HepG2 (cell line): Measurements from ENCODE around the gene DELE1. TPM values are rescaled to one million over a fixed set of nuclear protein-coding genes. Genes with fewer than 3 reads are reported as not detected.

ENCODE experiments used
- ATAC-seq: fragments of 200-7000 bp; cut with Tn5 transposase; 3 replicates; pipeline ENCODE4 v1.9.1; 2020; ENCODE audit warnings: mild to moderate bottlenecking, moderate library complexity
- BruUV-seq: library from RNA; stranded (reverse); fragments of 400-500 nt; replicated peaks from 2 replicates; lab custom pipeline; 2021; lab: Mats Ljungman, UMichigan
- CTCF ChIA-PET: fragments of 300-600 bp; formaldehyde crosslinking; extraction: SDS; loops from one replicate; lab custom pipeline; 2021; ENCODE audit warnings: low total read pairs, inconsistent platforms, low intra/inter-chr PET ratio; lab: Yijun Ruan, JAX
- POLR2A ChIA-PET: fragments of 350-600 bp; sonication (Branson Sonifier 250); formaldehyde crosslinking; loops from one replicate; lab custom pipeline; 2020; ENCODE audit warnings: antibody characterized with exemption, inconsistent platforms; lab: Yijun Ruan, JAX
- DNase-seq: peaks from one replicate; pipeline ENCODE4 v3.0.0-alpha.2; 2015; ENCODE audit warnings: low spot score
- FAIRE-seq: peaks from 3 replicates; lab custom pipeline; 2011; peaks lifted over from hg19 to GRCh38; lab: Jason Lieb, UNC
- H2AFZ ChIP-seq: one replicate; pipeline ENCODE4 v1.6.1; 2011; ENCODE audit warnings: low read length, inconsistent platforms
- H3K27ac ChIP-seq: fragments of 300-600 bp; 3 replicates; pipeline ENCODE4 v1.8.0; 2011; ENCODE audit warnings: mixed run types, mild to moderate bottlenecking, mixed read lengths, low read length, inconsistent platforms; ENCODE audit not compliant: insufficient read depth; ENCODE audit errors: extremely low read length
- H3K27me3 ChIP-seq, 2 experiments: fragments of 200-600 bp in 1 of 2; 2 replicates in 1 of 2; 3 replicates in 1 of 2; pipeline versions ENCODE4 v1.6.0 to v1.8.0; 2011; ENCODE audit warnings: low read length in 2 of 2, mild to moderate bottlenecking in 2 of 2, moderate library complexity in 2 of 2, inconsistent platforms in 1 of 2; ENCODE audit not compliant: insufficient read depth in 2 of 2, control insufficient read depth in 1 of 2
- H3K36me3 ChIP-seq, 2 experiments: fragments of 200-600 bp in 1 of 2; replicated peaks in 1 of 2; 2 replicates in 1 of 2; 3 replicates in 1 of 2; pipeline versions ENCODE4 v1.5.1 to v1.8.0; 2011; ENCODE audit warnings: low read length in 2 of 2, inconsistent platforms in 1 of 2; ENCODE audit not compliant: insufficient read depth in 2 of 2, control insufficient read depth in 1 of 2
- H3K4me1 ChIP-seq: 2 replicates; pipeline ENCODE4 v1.5.1; 2012; ENCODE audit warnings: low read length, inconsistent platforms; ENCODE audit not compliant: insufficient read depth
- H3K4me2 ChIP-seq: 2 replicates; pipeline ENCODE4 v1.6.0; 2011; ENCODE audit warnings: low read depth, low read length, inconsistent platforms
- H3K4me3 ChIP-seq, 3 experiments: fragments of 200-600 bp in 1 of 3; sonication (generic), shearing (Covaris generic) in 1 of 3; replicated peaks in 1 of 3; 2 replicates each; pipeline ENCODE4 v1.5.1; 2011 to 2016; ENCODE audit warnings: low read length in 3 of 3, inconsistent platforms in 2 of 3, low read depth in 2 of 3, mild to moderate bottlenecking in 2 of 3, control low read depth in 1 of 3, mixed read lengths in 1 of 3; ENCODE audit not compliant: insufficient read depth in 1 of 3
- H3K79me2 ChIP-seq: one replicate; pipeline ENCODE4 v1.6.1; 2011; ENCODE audit warnings: low read length, inconsistent platforms; ENCODE audit not compliant: insufficient read depth
- H3K9ac ChIP-seq: 2 replicates; pipeline ENCODE4 v1.6.0; 2011; ENCODE audit warnings: mild to moderate bottlenecking, low read depth, low read length, inconsistent platforms; ENCODE audit not compliant: insufficient read depth
- H3K9me3 ChIP-seq: 2 replicates; pipeline ENCODE4 v1.5.1; 2012; ENCODE audit warnings: mild to moderate bottlenecking, low read length
- H4K20me1 ChIP-seq: 2 replicates; pipeline ENCODE4 v1.6.0; 2011; ENCODE audit warnings: inconsistent platforms, mild to moderate bottlenecking, low read length, moderate library complexity; ENCODE audit not compliant: insufficient read depth
- ARNT ChIP-seq: fragments of 450-650 bp; IDR thresholded peaks from 2 replicates; pipeline ENCODE4 v1.6.1; 2017
- CEBPB ChIP-seq: IDR thresholded peaks from 2 replicates; pipeline ENCODE4 v1.6.1; 2011; ENCODE audit warnings: low read depth, low read length, improper control_type of control experiment, borderline replicate concordance
- FOXC1 ChIP-seq: sonication (generic); formaldehyde crosslinking; IDR thresholded peaks from 2 replicates; pipeline ENCODE4 v1.8.0; 2022; ENCODE audit warnings: mild to moderate bottlenecking, missing genetic modification reagents, borderline replicate concordance
- GABPA ChIP-seq, 2 experiments: IDR thresholded peaks; 2 replicates each; pipeline ENCODE4 v1.6.1; 2011 to 2016; ENCODE audit warnings: low read depth in 2 of 2, low read length in 1 of 2, missing biosample characterization in 1 of 2, missing genetic modification characterization in 1 of 2
- MXD4 ChIP-seq: IDR thresholded peaks from 2 replicates; pipeline ENCODE4 v1.6.1; 2016; ENCODE audit warnings: mild to moderate bottlenecking, missing biosample characterization, missing genetic modification reagents
- NFYC ChIP-seq: IDR thresholded peaks from 2 replicates; pipeline ENCODE4 v1.6.1; 2016; ENCODE audit warnings: missing genetic modification reagents, missing compliant biosample characterization
- SALL2 ChIP-seq: sonication (generic); formaldehyde crosslinking; IDR thresholded peaks from 2 replicates; pipeline ENCODE4 v1.8.1; 2023; ENCODE audit warnings: mild to moderate bottlenecking, missing genetic modification reagents, inconsistent platforms
- SNAPC2 ChIP-seq: sonication (generic); formaldehyde crosslinking; IDR thresholded peaks from 2 replicates; pipeline ENCODE4 v1.8.1; 2022; ENCODE audit warnings: mild to moderate bottlenecking, missing genetic modification reagents
- SOX13 ChIP-seq, 3 experiments: fragments of 450-650 bp in 1 of 3; sonication (generic) in 1 of 3; formaldehyde crosslinking in 1 of 3; IDR thresholded peaks in 2 of 3; conservative IDR thresholded peaks in 1 of 3; 2 replicates each; pipeline versions ENCODE4 v1.5.0 to v1.6.1; 2016 to 2020; ENCODE audit warnings: antibody characterized with exemption in 1 of 3, mild to moderate bottlenecking in 1 of 3, missing compliant biosample characterization in 1 of 3, missing genetic modification reagents in 1 of 3, moderate library complexity in 1 of 3
- SYNCRIP ChIP-seq: fragments of 200-400 bp; formaldehyde crosslinking; IDR thresholded peaks from 2 replicates; pipeline ENCODE4 v1.6.1; 2018; ENCODE audit warnings: mild to moderate bottlenecking, low read depth, low read length; ENCODE audit not compliant: insufficient read depth
- UBTF ChIP-seq: sonication (generic); formaldehyde crosslinking; IDR thresholded peaks from 2 replicates; pipeline ENCODE4 v1.4.0; 2020; ENCODE audit warnings: mild to moderate bottlenecking, missing genetic modification reagents
- YEATS4 ChIP-seq: sonication (generic); formaldehyde crosslinking; IDR thresholded peaks from 2 replicates; pipeline ENCODE4 v1.4.0; 2020; ENCODE audit warnings: missing genetic modification reagents, borderline replicate concordance
- ZC3H4 ChIP-seq: sonication (generic); formaldehyde crosslinking; IDR thresholded peaks from 2 replicates; pipeline ENCODE4 v1.4.0; 2020; ENCODE audit warnings: missing genetic modification reagents, borderline replicate concordance
- ZFP36L1 ChIP-seq: sonication (generic); formaldehyde crosslinking; IDR thresholded peaks from 2 replicates; pipeline ENCODE4 v1.8.0; 2022; ENCODE audit warnings: mild to moderate bottlenecking, missing genetic modification reagents, moderate library complexity
- ZNF292 ChIP-seq: sonication (generic); formaldehyde crosslinking; IDR thresholded peaks from 2 replicates; pipeline ENCODE4 v1.8.1; 2022; ENCODE audit warnings: mild to moderate bottlenecking, low read depth, missing genetic modification reagents, borderline replicate concordance
- ZNF703 ChIP-seq: sonication (generic); formaldehyde crosslinking; IDR thresholded peaks from 2 replicates; pipeline ENCODE4 v1.5.1; 2020; ENCODE audit warnings: missing genetic modification reagents, mild to moderate bottlenecking, moderate library complexity, borderline replicate concordance
- ZNF780A ChIP-seq: sonication (generic); formaldehyde crosslinking; IDR thresholded peaks from 2 replicates; pipeline ENCODE4 v1.8.0; 2022; ENCODE audit warnings: mild to moderate bottlenecking, missing genetic modification reagents, moderate library complexity
- in situ Hi-C: cut with HindIII; loops from 2 replicates; pipeline ENCODE4 v1.10.0; 2017; ENCODE audit warnings: low pct_unique_long_range_greater_than_20kb; ENCODE audit not compliant: extremely low pct_ligation_motif_present
- intact Hi-C: fragments of 100-400 bp; cut with micrococcal nuclease; formaldehyde crosslinking; loops from one replicate; pipeline ENCODE4 v1.10.0; 2022; ENCODE audit not compliant: unreplicated experiment
- polyA plus RNA-seq, 8 experiments: library from polyadenylated mRNA; depleted of rRNA in 3 of 8; stranded (reverse) in 7 of 8; unstranded in 1 of 8; fragments of >200 nt; fragmentation: Illumina TruSeq in 4 of 8; extraction: Trizol in 4 of 8; gene quantifications; 2 replicates each; pipeline versions ENCODE4 v1.2.1 to v1.2.3, GENCODE V29; 2011 to 2016; ENCODE audit warnings: low read depth in 4 of 8, missing spikeins in 1 of 8, mixed read lengths in 1 of 8; ENCODE audit not compliant: insufficient read depth in 1 of 8
- total RNA-seq, 5 experiments: library from RNA; depleted of rRNA; stranded (reverse); fragments of >200 nt; fragmentation: Illumina TruSeq; extraction: Trizol; gene quantifications; 2 replicates each; pipeline ENCODE4 v1.2.3, GENCODE V29; 2016; ENCODE audit warnings: low read depth in 1 of 5
- TF ChIP-seq, protein P1 (sequence below): sonication (generic); formaldehyde crosslinking; IDR thresholded peaks from 2 replicates; pipeline ENCODE4 v1.4.0; 2020; ENCODE audit warnings: mild to moderate bottlenecking, missing genetic modification reagents
- TF ChIP-seq, protein P2 (sequence below): sonication (generic); formaldehyde crosslinking; IDR thresholded peaks from 2 replicates; pipeline ENCODE4 v1.8.0; 2022; ENCODE audit warnings: mild to moderate bottlenecking, missing genetic modification reagents, moderate library complexity
- TF ChIP-seq, protein P3 (sequence below): IDR thresholded peaks from 2 replicates; pipeline ENCODE4 v1.6.1; 2016; ENCODE audit warnings: low read depth

DELE1 gene
- total and polyA plus RNA-seq, 2 of the 13 experiments (the other 11 are each of a cell fraction or from before 2014, with no cell fraction given): 57.5 to 90.3 TPM

GRCh38 chr5:141986072-141986471, 62.4 kb downstream of the DELE1 start:
- H2AFZ ChIP-seq: no peak overlapping the region
- ATAC-seq (no peak; the same call in 2 of the 3 replicates), DNase-seq (peak; percentile 5), FAIRE-seq (no peak)
- no peaks in the 10 kb centered on the region for H3K79me2 ChIP-seq
- peaks cover 18% of the 10 kb centered on the region for H3K4me1 ChIP-seq
- no peak overlapping the region for H3K4me3 ChIP-seq
- ChIA-PET CTCF (no interaction called here), POLR2A (interaction anchor here (0.7 to 1.1 kb wide), 2 partner anchors 17 to 25 kb away, joined by 3 to 5 read pairs; partner anchors contain the start of gene RNF14)
- H3K4me2 ChIP-seq: no peak overlapping the region
- H4K20me1 ChIP-seq: no peaks in the 10 kb centered on the region
- in situ Hi-C loops: loop anchor here (25.0 kb wide), 1 partner anchor 576 kb away; no protein-coding TSS in a partner anchor
- H3K9me3 ChIP-seq: no peaks in the 10 kb centered on the region
- H3K9ac ChIP-seq: no peak overlapping the region
- H3K27ac ChIP-seq: no peak overlapping the region
- no peaks in the 10 kb centered on the region; a peak in 1 of 5 replicates for H3K27me3 ChIP-seq
- BruUV-seq: no TSS peak
- intact Hi-C loops: no loop called here
- peaks cover 7 to 13% of the 10 kb centered on the region in 2 experiments for H3K36me3 ChIP-seq
- TF ChIP-seq SALL2 (CRISPR knock-in tag) (no peak), YEATS4 (CRISPR knock-in tag) (no peak), GABPA (IDR thresholded peaks at IDR 0.05; ENCODE audit: low read depth, low read length) (no peak), GABPA (CRISPR knock-in tag; IDR thresholded peaks at IDR 0.05; ENCODE audit: low read depth) (no peak), ZNF292 (no peak), UBTF (CRISPR knock-in tag) (no peak), SNAPC2 (CRISPR knock-in tag) (no peak), SYNCRIP (no peak), ZC3H4 (no peak), MXD4 (CRISPR knock-in tag) (no peak), ARNT (no peak), ZFP36L1 (CRISPR knock-in tag) (no peak), CEBPB (peak; percentile 81), NFYC (CRISPR knock-in tag) (no peak), ZNF780A (CRISPR knock-in tag) (no peak), SOX13 (IDR thresholded peaks at IDR 0.05) (no peak), SOX13 (CRISPR knock-in tag; conservative IDR thresholded peaks at IDR 0.05 in 1 of 2, IDR thresholded peaks at IDR 0.05 in 1 of 2) (no peak; a peak in 1 of 4 replicates), FOXC1 (CRISPR knock-in tag) (no peak), ZNF703 (CRISPR knock-in tag) (no peak)
- TF ChIP-seq, protein P1, sequence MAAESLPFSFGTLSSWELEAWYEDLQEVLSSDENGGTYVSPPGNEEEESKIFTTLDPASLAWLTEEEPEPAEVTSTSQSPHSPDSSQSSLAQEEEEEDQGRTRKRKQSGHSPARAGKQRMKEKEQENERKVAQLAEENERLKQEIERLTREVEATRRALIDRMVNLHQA (CRISPR knock-in tag): no peak
- TF ChIP-seq, protein P2, sequence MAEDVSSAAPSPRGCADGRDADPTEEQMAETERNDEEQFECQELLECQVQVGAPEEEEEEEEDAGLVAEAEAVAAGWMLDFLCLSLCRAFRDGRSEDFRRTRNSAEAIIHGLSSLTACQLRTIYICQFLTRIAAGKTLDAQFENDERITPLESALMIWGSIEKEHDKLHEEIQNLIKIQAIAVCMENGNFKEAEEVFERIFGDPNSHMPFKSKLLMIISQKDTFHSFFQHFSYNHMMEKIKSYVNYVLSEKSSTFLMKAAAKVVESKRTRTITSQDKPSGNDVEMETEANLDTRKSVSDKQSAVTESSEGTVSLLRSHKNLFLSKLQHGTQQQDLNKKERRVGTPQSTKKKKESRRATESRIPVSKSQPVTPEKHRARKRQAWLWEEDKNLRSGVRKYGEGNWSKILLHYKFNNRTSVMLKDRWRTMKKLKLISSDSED (CRISPR knock-in tag): no peak
- TF ChIP-seq, protein P3, sequence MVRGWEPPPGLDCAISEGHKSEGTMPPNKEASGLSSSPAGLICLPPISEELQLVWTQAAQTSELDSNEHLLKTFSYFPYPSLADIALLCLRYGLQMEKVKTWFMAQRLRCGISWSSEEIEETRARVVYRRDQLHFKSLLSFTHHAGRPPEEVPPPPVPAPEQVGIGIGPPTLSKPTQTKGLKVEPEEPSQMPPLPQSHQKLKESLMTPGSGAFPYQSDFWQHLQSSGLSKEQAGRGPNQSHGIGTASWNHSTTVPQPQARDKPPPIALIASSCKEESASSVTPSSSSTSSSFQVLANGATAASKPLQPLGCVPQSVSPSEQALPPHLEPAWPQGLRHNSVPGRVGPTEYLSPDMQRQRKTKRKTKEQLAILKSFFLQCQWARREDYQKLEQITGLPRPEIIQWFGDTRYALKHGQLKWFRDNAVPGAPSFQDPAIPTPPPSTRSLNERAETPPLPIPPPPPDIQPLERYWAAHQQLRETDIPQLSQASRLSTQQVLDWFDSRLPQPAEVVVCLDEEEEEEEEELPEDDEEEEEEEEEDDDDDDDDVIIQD (CRISPR knock-in tag): no peak
